Tibial artery (tissue), 4 donors: Measurements from ENCODE around the gene SLC38A8.

Source experiments
- DNase-seq, 2 donors: peaks; one replicate each; pipeline ENCODE4 v3.0.0-alpha.2; 2019
- H3K27ac ChIP-seq, 2 donors: fragments of 200-600 bp; sonication (generic) in 1 of 2; 1 replicate in 1 of 2; 2 replicates in 1 of 2; pipeline ENCODE4 v1.5.1; 2018 to 2019; ENCODE audit warnings: mild to moderate bottlenecking in 1 of 2
- H3K27me3 ChIP-seq, 2 donors: fragments of 200-600 bp; sonication (generic) in 1 of 2; one replicate each; pipeline versions ENCODE4 v1.5.1 to v1.6.0; 2016 to 2019
- H3K36me3 ChIP-seq, 3 donors: fragments of 200-600 bp; sonication (generic) in 2 of 3; one replicate each; pipeline ENCODE4 v1.5.1; 2016 to 2019; ENCODE audit warnings: mild to moderate bottlenecking in 2 of 3
- H3K4me1 ChIP-seq, 4 donors: fragments of 200-600 bp; sonication (generic) in 2 of 4; 1 replicate in 3 of 4; 2 replicates in 1 of 4; pipeline ENCODE4 v1.5.1; 2016 to 2019
- H3K4me3 ChIP-seq, 2 donors: fragments of 200-600 bp; sonication (generic) in 1 of 2; 1 replicate in 1 of 2; 2 replicates in 1 of 2; pipeline ENCODE4 v1.5.1; 2018 to 2019; ENCODE audit warnings: mild to moderate bottlenecking in 2 of 2
- H3K9me3 ChIP-seq, 3 donors: fragments of 200-600 bp; sonication (generic) in 1 of 3; one replicate each; pipeline ENCODE4 v1.5.1; 2016 to 2019
- intact Hi-C: fragments of 100-400 bp; cut with DNase I; formaldehyde crosslinking; loops from one replicate; pipeline ENCODE4 v1.15.0; 2023; ENCODE audit warnings: low total_unique reads
- TF ChIP-seq, protein P1 (sequence below), 2 experiments: fragments of 200-600 bp in 1 of 2; fragments of 450-650 bp in 1 of 2; IDR thresholded peaks; one replicate each; pipeline ENCODE4 v1.5.1; 2017 to 2019; ENCODE audit warnings: antibody characterized with exemption in 2 of 2, mild to moderate bottlenecking in 1 of 2, moderate library complexity in 1 of 2

Gene SLC38A8

DNA sequence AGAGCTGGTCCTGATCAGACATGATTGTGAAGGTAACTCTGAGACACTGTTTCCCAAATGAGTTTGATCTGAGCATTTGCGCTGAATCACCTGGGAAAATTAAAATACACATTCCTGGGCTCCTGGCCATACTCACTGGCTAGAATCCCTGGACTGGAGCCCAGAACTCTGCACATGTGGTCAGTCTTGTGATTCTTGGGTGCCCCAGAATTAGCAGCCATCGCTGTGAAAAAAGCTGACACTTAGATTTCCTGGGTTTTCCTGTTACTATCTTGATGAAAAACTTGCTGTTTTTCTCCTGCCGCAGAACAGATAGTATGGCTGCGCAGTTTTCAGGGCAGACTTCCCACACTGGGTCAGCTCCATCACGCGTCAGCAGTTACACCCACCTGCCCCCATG lies 50.0 kb downstream of the SLC38A8 start:
- no peaks in the 10 kb centered on the region for H3K36me3 ChIP-seq
- TF ChIP-seq, protein P1, sequence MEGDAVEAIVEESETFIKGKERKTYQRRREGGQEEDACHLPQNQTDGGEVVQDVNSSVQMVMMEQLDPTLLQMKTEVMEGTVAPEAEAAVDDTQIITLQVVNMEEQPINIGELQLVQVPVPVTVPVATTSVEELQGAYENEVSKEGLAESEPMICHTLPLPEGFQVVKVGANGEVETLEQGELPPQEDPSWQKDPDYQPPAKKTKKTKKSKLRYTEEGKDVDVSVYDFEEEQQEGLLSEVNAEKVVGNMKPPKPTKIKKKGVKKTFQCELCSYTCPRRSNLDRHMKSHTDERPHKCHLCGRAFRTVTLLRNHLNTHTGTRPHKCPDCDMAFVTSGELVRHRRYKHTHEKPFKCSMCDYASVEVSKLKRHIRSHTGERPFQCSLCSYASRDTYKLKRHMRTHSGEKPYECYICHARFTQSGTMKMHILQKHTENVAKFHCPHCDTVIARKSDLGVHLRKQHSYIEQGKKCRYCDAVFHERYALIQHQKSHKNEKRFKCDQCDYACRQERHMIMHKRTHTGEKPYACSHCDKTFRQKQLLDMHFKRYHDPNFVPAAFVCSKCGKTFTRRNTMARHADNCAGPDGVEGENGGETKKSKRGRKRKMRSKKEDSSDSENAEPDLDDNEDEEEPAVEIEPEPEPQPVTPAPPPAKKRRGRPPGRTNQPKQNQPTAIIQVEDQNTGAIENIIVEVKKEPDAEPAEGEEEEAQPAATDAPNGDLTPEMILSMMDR (IDR thresholded peaks at IDR 0.05) = no peak
- no peak overlapping the region for H3K27ac ChIP-seq
- intact Hi-C loops = no loop called here
- no peak overlapping the region for H3K4me3 ChIP-seq
- H3K27me3 ChIP-seq = peaks cover 0 to 30% of the 10 kb centered on the region in 2 donors
- no peaks in the 10 kb centered on the region for H3K9me3 ChIP-seq
- no peak for DNase-seq
- H3K4me1 ChIP-seq = peaks cover 0 to 3% (median 0%) of the 10 kb centered on the region in 4 donors

DNA sequence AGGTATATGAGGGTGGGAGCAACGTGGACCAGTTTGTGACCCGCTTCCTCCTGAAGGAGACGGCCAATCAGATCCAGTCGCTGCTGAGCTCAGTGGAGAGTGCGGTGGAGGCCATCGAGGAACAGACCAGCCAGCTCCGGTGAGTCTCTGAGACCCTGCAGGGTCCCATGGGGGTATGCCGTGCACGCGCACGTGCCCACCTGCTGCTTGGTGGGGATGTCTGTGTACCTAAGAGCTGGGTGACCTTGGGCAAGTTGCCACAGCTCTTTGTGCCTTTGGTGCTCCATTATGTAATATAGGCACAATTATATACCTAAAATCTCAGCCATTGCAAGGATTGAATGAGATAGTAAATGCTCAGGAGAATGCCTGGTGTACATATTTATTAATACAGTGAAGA lies 52.1 kb downstream of the SLC38A8 start:
- TF ChIP-seq, protein P1 (IDR thresholded peaks at IDR 0.05) = no peak
- no peak overlapping the region for H3K4me3 ChIP-seq
- no peak for DNase-seq
- no peak overlapping the region for H3K27ac ChIP-seq
- no peaks in the 10 kb centered on the region for H3K36me3 ChIP-seq
- intact Hi-C loops = no loop called here
- no peaks in the 10 kb centered on the region for H3K9me3 ChIP-seq
- no peaks in the 10 kb centered on the region for H3K4me1 ChIP-seq
- peaks cover 0 to 14% of the 10 kb centered on the region in 2 donors for H3K27me3 ChIP-seq

- Histone ChIP-seq H3K27ac (no peak overlapping the region), H3K9me3 (no peaks in the 10 kb centered on the region), H3K27me3 (peaks cover 0 to 6% of the 10 kb centered on the region in 2 donors), H3K4me3 (no peak overlapping the region), H3K4me1 (no peaks in the 10 kb centered on the region), H3K36me3 (no peaks in the 10 kb centered on the region)
- intact Hi-C loops = no loop called here
- TF ChIP-seq, protein P1 (IDR thresholded peaks at IDR 0.05) = no peak
- DNase-seq = no peak
These were observed 53.3 kb downstream of the SLC38A8 start for GRCh38 chr16:83989300-83989699.

- Histone ChIP-seq H3K27ac (no peak overlapping the region), H3K4me3 (no peak overlapping the region), H3K9me3 (peaks cover 0 to 4% (median 2%) of the 10 kb centered on the region in 3 donors), H3K27me3 (no peaks in the 10 kb centered on the region), H3K4me1 (no peaks in the 10 kb centered on the region), H3K36me3 (no peaks in the 10 kb centered on the region)
- no peak for DNase-seq
- TF ChIP-seq, protein P1 (IDR thresholded peaks at IDR 0.05) = no peak
- intact Hi-C loops = no loop called here
These were observed 59.1 kb downstream of the SLC38A8 start for GRCh38 chr16:83983491-83983890.

DNA sequence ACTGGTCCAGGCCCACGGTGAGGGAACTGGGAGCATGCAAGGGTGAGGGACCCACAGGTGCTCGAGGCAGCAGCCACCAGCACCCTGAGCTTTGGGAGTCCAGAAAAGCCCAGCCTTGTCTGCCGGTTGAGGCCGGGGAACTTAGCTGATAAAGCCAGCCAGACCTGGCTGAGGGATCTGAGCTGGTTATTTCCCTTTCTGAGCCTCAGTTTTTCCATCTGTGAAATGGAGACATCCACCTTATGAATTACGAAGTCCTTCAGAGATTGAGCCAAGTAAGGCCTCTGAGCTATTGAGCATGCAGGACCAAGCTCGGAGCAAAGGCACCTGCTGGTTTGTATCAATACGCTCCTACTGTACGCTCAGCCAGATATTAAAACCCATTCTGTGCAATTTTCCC lies 60.8 kb downstream of the SLC38A8 start:
- Histone ChIP-seq H3K27me3 (no peaks in the 10 kb centered on the region), H3K4me3 (no peak overlapping the region), H3K27ac (no peak overlapping the region), H3K4me1 (no peaks in the 10 kb centered on the region), H3K36me3 (no peaks in the 10 kb centered on the region), H3K9me3 (peaks cover 0 to 12% (median 4%) of the 10 kb centered on the region in 3 donors)
- no peak for DNase-seq
- TF ChIP-seq, protein P1 (IDR thresholded peaks at IDR 0.05) = no peak
- intact Hi-C loops = no loop called here

- Histone ChIP-seq H3K9me3 (peaks cover 0 to 12% (median 4%) of the 10 kb centered on the region in 3 donors), H3K27me3 (peaks cover 0 to 2% of the 10 kb centered on the region in 2 donors), H3K36me3 (no peaks in the 10 kb centered on the region), H3K4me3 (no peak overlapping the region), H3K4me1 (no peaks in the 10 kb centered on the region), H3K27ac (no peak overlapping the region)
- no peak for DNase-seq
- TF ChIP-seq, protein P1 (IDR thresholded peaks at IDR 0.05) = no peak
- intact Hi-C loops = no loop called here
These were observed 61.8 kb downstream of the SLC38A8 start for GRCh38 chr16:83980794-83981193.
